ENCODE data around the gene ARHGAP10.

Gene ARHGAP10

GRCh38 chr4:148103597-148104355, 371.9 kb downstream of the ARHGAP10 start:
- no peak for DNase-seq

- DNase-seq: no peak
Observed at GRCh38 chr4:148108766-148109165, 376.9 kb downstream of the ARHGAP10 start.

DNA sequence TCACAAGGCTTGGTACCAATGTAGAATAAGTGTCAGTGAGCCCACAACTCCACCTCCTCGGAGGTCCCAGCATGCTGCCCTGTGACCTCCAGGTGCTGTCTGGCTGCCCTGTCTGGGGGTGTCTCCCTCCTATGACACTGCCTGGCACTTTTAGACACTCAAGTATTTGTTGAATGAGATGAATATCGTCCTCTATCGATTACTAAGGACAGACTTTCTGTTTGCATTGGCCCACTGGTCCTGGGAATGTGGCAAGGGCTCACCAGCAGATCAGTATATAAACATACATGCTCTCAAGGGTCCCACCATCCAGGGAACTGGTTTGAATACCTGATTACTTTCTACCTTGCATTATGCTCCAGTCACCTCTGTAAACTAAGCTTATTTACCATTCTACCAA, 377.3 kb downstream of the ARHGAP10 start:
- DNase-seq: no peak

GRCh38 chr4:148110169-148110568, 378.3 kb downstream of the ARHGAP10 start:
- no peak for DNase-seq

DNA sequence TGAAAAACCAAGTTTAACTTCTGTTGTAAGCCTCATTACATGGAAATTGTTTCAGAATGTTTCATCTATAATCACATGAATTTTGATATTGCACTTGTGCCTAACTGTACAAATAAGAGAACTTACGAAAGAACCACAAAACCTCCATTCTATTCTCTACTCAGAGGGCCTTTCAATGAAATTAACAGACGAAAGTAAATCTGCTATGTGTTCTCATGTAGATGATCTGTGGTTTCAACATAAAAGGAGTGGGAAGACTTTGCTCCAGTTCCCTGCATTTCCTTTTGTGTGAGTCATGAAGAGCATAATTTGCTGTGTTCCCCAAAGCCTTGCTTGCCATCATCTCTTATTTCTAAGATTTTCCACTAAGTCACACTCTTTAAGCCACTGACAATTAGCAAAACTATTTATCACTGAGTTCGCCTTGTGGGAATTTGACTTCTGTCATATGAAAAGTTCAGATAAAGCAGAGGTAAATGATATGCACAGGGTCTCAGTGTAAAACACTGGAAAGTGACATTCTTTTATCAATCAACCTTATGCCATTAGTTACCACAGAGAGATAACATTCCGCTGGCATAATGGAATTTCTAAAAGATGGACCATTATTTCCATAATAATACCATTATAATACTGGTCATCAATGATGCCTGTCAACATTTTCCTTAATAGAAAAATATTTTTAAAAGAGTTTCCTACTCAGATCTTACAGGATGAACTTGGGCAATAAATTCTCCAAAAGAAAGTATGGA, 380.5 kb downstream of the ARHGAP10 start:
- DNase-seq: no peak

DNA sequence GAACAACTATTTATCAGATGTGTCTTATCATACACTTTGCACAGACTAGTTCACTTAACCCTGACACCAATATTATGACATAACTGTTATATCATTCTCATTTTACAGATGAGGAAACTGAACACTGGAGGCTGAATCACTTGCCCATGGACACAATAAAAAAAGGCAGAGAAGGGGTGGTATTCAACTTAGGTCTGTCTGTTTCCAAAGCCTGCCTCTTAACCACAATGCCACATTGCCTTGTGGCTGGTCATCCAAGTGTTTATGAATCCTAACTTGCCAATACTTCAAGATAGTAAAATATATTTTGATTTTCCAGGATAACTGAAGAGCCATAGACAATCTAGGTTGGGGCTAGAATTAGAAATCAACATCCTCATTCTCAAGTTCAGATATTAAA, 382.5 kb downstream of the ARHGAP10 start:
- no peak for DNase-seq

GRCh38 chr4:148116264-148116663, 384.4 kb downstream of the ARHGAP10 start:
- DNase-seq: no peak

GRCh38 chr4:148116969-148117368, 385.1 kb downstream of the ARHGAP10 start:
- DNase-seq: peak in 1 of 3 experiments; percentile 16

DNA sequence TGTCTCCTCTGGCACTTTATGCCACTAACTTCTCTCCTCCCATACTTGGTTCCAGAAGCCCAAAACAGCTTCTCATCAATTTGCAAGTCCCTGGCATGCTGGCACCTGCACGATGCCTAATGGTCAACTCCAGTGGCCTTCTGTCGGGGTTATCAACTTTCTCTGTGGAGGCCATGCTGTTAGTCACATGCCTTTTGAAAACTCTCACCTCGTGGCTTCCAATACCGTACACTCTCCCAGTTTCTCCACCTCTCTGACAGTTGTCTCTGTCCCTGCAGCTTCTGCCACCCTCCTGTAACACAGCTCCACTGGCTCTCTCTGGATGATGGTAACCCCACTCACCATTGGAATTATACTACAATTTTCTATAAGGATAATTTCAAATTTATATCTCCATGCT, 386.3 kb downstream of the ARHGAP10 start:
- no peak for DNase-seq

DNA sequence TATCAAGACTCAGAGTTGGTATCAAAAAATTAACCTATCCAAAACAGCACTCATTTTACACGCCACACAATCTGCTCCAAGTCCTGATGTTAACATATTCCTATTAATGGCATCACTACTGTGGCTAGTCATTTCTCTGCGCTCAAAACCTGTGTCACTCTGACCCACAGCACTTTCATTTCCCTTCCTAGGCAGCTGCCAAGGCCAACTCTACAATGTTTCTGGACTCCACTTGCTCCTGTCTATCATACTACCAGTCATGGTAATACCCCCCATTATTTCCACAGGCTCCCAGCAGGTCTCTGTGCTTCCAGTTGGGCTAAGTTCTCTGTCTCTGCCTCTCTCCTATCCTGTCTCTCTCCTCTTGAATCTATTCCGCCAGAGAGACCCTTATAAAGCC, 386.7 kb downstream of the ARHGAP10 start:
- DNase-seq: no peak

- no peak for DNase-seq
Observed at GRCh38 chr4:148120216-148120615, 388.3 kb downstream of the ARHGAP10 start.
